ENCODE results near the gene SPTBN2. TPM values are rescaled to one million over a fixed set of nuclear protein-coding genes. Genes with fewer than 3 reads are reported as not detected.

Gene SPTBN2
- total RNA-seq, 3 donors from 2014 or later (not counting 1 experiment from before 2014, with no cell fraction given), result 1.1 TPM; not detected in 2

DNA sequence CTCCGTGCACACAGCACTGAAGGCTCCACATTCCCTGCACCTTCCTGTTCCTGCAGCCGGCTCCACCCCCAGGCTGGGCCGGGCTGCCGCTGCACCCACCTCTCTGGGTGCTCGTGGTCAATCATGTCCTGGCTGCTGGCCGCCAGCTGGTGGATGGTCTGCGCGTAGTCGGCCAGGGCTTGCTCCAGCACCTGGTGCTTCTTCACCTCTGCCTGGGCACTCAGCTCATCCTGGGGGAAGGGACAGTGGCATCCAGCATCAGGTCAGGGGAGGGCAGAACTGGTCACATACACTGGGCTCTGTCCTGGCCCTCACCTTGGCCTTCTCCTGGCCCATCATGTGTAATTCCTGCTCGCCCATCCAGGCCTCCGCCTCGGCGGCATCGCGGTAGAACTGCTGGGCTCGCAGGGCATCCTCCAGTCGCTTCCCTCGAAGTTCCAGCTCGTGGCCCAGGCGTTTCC, 36.1 kb downstream of the SPTBN2 start:
- intact Hi-C loops (cut with micrococcal nuclease), result no loop called here
- H3K4me3 Mint-ChIP-seq, result no peak overlapping the region
- no peak overlapping the region for H3K27ac Mint-ChIP-seq
- TF ChIP-seq, protein P1, sequence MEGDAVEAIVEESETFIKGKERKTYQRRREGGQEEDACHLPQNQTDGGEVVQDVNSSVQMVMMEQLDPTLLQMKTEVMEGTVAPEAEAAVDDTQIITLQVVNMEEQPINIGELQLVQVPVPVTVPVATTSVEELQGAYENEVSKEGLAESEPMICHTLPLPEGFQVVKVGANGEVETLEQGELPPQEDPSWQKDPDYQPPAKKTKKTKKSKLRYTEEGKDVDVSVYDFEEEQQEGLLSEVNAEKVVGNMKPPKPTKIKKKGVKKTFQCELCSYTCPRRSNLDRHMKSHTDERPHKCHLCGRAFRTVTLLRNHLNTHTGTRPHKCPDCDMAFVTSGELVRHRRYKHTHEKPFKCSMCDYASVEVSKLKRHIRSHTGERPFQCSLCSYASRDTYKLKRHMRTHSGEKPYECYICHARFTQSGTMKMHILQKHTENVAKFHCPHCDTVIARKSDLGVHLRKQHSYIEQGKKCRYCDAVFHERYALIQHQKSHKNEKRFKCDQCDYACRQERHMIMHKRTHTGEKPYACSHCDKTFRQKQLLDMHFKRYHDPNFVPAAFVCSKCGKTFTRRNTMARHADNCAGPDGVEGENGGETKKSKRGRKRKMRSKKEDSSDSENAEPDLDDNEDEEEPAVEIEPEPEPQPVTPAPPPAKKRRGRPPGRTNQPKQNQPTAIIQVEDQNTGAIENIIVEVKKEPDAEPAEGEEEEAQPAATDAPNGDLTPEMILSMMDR (IDR thresholded peaks at IDR 0.05), result no peak
- H3K9me3 ChIP-seq (ENCODE audit: control insufficient read depth, insufficient read depth, low read length), result no peaks in the 10 kb centered on the region
- no peaks in the 10 kb centered on the region for H3K36me3 ChIP-seq (ENCODE audit: control insufficient read depth, insufficient read depth, low read length)
- H3K36me3 Mint-ChIP-seq, result no peaks in the 10 kb centered on the region
- H3K4me1 Mint-ChIP-seq, result peaks cover 0 to 11% of the 10 kb centered on the region in 2 donors
- H3K9me3 Mint-ChIP-seq, result no peaks in the 10 kb centered on the region
- DNase-seq, result no peak
- H3K4me3 ChIP-seq (ENCODE audit: low read length), result no peak overlapping the region
- no peak overlapping the region for H3K27ac ChIP-seq (ENCODE audit: low read length)
- no peak for ATAC-seq
- H3K4me1 ChIP-seq (ENCODE audit: control insufficient read depth, insufficient read depth, low read length), result peaks cover 5% of the 10 kb centered on the region
- peaks cover 0 to 3% of the 10 kb centered on the region in 2 donors for H3K27me3 Mint-ChIP-seq (ENCODE audit: low read depth in 2 of 2)
- 88% methylated on average over 20 of the region's 20 CpGs for WGBS (ENCODE audit: insufficient coverage)
- H3K27me3 ChIP-seq (ENCODE audit: control insufficient read depth, insufficient read depth, low read length), result no peaks in the 10 kb centered on the region

DNA sequence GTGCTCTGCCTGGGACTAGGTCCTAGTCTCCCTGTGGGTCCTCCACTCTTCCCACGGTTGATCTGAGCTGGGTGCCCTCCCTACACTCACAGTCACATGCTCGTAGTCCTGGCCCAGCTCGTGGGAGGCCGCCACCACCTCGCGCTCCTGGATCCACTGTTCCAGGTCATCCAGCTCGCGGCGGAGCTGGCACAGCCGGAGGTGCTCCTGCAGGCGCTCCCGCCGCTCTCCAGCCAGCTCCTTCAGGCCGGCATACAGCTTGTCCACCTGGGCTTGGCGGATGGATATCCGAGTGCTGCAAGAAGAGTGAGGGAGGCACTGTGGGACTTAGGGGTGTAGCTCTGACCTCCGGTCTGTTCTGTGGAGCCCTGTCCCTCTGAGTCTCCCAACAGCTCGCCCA, 36.6 kb downstream of the SPTBN2 start:
- Mint-ChIP-seq H3K36me3 (no peaks in the 10 kb centered on the region), H3K4me1 (peaks cover 0 to 11% of the 10 kb centered on the region in 2 donors), H3K27me3 (ENCODE audit: low read depth in 2 of 2) (peaks cover 0 to 3% of the 10 kb centered on the region in 2 donors), H3K4me3 (no peak overlapping the region), H3K27ac (no peak overlapping the region), H3K9me3 (no peaks in the 10 kb centered on the region)
- H3K36me3 ChIP-seq (ENCODE audit: control insufficient read depth, insufficient read depth, low read length), result no peaks in the 10 kb centered on the region
- ATAC-seq (no peak), DNase-seq (no peak)
- no peak overlapping the region for H3K4me3 ChIP-seq (ENCODE audit: low read length)
- H3K9me3 ChIP-seq (ENCODE audit: control insufficient read depth, insufficient read depth, low read length), result no peaks in the 10 kb centered on the region
- H3K27ac ChIP-seq (ENCODE audit: low read length), result no peak overlapping the region
- 92% methylated on average over 18 of the region's 18 CpGs for whole genome bisulfite sequencing (ENCODE audit: insufficient coverage)
- TF ChIP-seq, protein P1 (IDR thresholded peaks at IDR 0.05), result no peak
- peaks cover 5% of the 10 kb centered on the region for H3K4me1 ChIP-seq (ENCODE audit: control insufficient read depth, insufficient read depth, low read length)
- intact Hi-C loops (cut with micrococcal nuclease), result no loop called here
- H3K27me3 ChIP-seq (ENCODE audit: control insufficient read depth, insufficient read depth, low read length), result no peaks in the 10 kb centered on the region

DNA sequence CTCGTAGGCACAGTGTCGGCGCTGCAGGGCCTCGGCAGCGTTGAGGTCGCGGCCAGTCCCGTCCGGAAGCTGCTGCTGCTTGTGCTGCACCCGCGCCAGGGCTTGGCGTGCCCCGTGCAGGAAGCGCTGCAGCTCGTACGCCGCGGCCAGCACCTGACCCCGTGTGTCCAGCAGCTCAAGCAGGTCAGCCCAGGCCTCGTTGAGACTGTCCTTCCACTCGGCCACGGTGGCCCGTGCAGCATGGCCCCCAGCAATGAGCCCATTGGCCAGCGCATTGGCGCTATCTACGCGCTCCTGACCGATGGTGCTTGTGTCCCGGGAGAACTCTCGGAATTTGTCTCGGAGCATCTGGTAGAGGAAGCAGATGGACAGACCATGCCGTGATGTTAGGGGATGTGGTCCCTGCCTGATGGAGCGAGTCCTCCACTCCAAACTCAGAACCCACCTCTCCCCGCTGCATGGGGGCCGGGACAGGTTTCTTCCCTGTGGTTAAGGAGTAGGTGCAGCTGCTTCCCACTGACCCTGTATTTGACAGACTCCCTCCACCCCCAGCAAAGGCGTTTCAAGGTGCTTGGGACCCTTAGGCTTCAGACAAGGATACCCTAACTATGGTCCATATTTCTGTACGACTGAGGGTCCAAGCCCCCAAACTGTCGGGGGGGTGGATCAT, 37.6 kb downstream of the SPTBN2 start:
- intact Hi-C loops (cut with micrococcal nuclease), result no loop called here
- Histone ChIP-seq H3K9me3 (ENCODE audit: control insufficient read depth, insufficient read depth, low read length) (no peaks in the 10 kb centered on the region), H3K4me1 (ENCODE audit: control insufficient read depth, insufficient read depth, low read length) (peaks cover 5% of the 10 kb centered on the region), H3K36me3 (ENCODE audit: control insufficient read depth, insufficient read depth, low read length) (no peaks in the 10 kb centered on the region), H3K27me3 (ENCODE audit: control insufficient read depth, insufficient read depth, low read length) (no peaks in the 10 kb centered on the region), H3K27ac (ENCODE audit: low read length) (no peak overlapping the region), H3K4me3 (ENCODE audit: low read length) (no peak overlapping the region)
- no peak for DNase-seq
- peaks cover 0 to 3% of the 10 kb centered on the region in 2 donors for H3K27me3 Mint-ChIP-seq (ENCODE audit: low read depth in 2 of 2)
- no peak overlapping the region for H3K4me3 Mint-ChIP-seq
- no peak for ATAC-seq
- H3K36me3 Mint-ChIP-seq, result no peaks in the 10 kb centered on the region
- H3K4me1 Mint-ChIP-seq, result peaks cover 0 to 11% of the 10 kb centered on the region in 2 donors
- WGBS (ENCODE audit: insufficient coverage), result 93% methylated on average over 34 of the region's 38 CpGs
- no peaks in the 10 kb centered on the region for H3K9me3 Mint-ChIP-seq
- H3K27ac Mint-ChIP-seq, result no peak overlapping the region
- TF ChIP-seq, protein P1 (IDR thresholded peaks at IDR 0.05), result no peak
